ENCODE results near the gene WDR33. TPM values are rescaled to one million over a fixed set of nuclear protein-coding genes. Genes with fewer than 3 reads are reported as not detected.

The WDR33 gene
- total RNA-seq, 5 donors from 2014 or later (not counting 1 experiment from before 2014, with no cell fraction given), result 54.5 to 79.8 (median 76.2) TPM

- Histone ChIP-seq H3K4me3 (ENCODE audit: control insufficient read depth in 1 of 2, extremely low read depth in 1 of 2, low read length in 1 of 2) (no peak overlapping the region), H3K4me1 (ENCODE audit: control insufficient read depth in 1 of 2, extremely low read depth in 1 of 2, insufficient read depth in 2 of 2, low read length in 2 of 2) (no peaks in the 10 kb centered on the region), H3K9me3 (no peaks in the 10 kb centered on the region), H3K27ac (ENCODE audit: low read length) (no peak overlapping the region), H3K36me3 (ENCODE audit: control insufficient read depth in 2 of 2, extremely low read depth in 1 of 2, insufficient read depth in 1 of 2, low read length in 1 of 2) (no peaks in the 10 kb centered on the region), H3K27me3 (replicated peaks in 1 of 2; ENCODE audit: control insufficient read depth in 2 of 2, extremely low read depth in 1 of 2, insufficient read depth in 2 of 2, low read length in 1 of 2) (peaks cover 0 to 52% of the 10 kb centered on the region in 2 experiments)
- no peaks in the 10 kb centered on the region for H3K36me3 Mint-ChIP-seq
- DNase-seq (no peak), ATAC-seq (replicated peaks in 1 of 4) (no peak)
- H3K4me1 Mint-ChIP-seq, result no peaks in the 10 kb centered on the region
- H3K27me3 Mint-ChIP-seq, result peaks cover 11 to 36% of the 10 kb centered on the region in 2 donors
- H3K4me3 Mint-ChIP-seq, result no peak overlapping the region
- ChIA-PET CTCF (no interaction called here), POLR2A (no interaction called here)
- H3K27ac Mint-ChIP-seq, result no peak overlapping the region
- 90% methylated on average over 3 of the region's 6 CpGs for WGBS (ENCODE audit: insufficient coverage)
- H3K9me3 Mint-ChIP-seq, result no peaks in the 10 kb centered on the region
Observed at GRCh38 chr2:127658146-127658545, 152.8 kb downstream of the WDR33 start.

GRCh38 chr2:127657232-127657595, 153.8 kb downstream of the WDR33 start:
- Histone ChIP-seq H3K9me3 (no peaks in the 10 kb centered on the region), H3K36me3 (ENCODE audit: control insufficient read depth in 2 of 2, extremely low read depth in 1 of 2, insufficient read depth in 1 of 2, low read length in 1 of 2) (no peaks in the 10 kb centered on the region), H3K4me1 (ENCODE audit: control insufficient read depth in 1 of 2, extremely low read depth in 1 of 2, insufficient read depth in 2 of 2, low read length in 2 of 2) (no peaks in the 10 kb centered on the region), H3K27ac (ENCODE audit: low read length) (no peak overlapping the region), H3K27me3 (replicated peaks in 1 of 2; ENCODE audit: control insufficient read depth in 2 of 2, extremely low read depth in 1 of 2, insufficient read depth in 2 of 2, low read length in 1 of 2) (peaks cover 0 to 51% of the 10 kb centered on the region in 2 experiments), H3K4me3 (ENCODE audit: control insufficient read depth in 1 of 2, extremely low read depth in 1 of 2, low read length in 1 of 2) (no peak overlapping the region)
- H3K4me3 Mint-ChIP-seq, result no peak overlapping the region
- POLR2A ChIA-PET, result no interaction called here
- no peaks in the 10 kb centered on the region for H3K4me1 Mint-ChIP-seq
- no peaks in the 10 kb centered on the region for H3K9me3 Mint-ChIP-seq
- peaks cover 9 to 29% of the 10 kb centered on the region in 2 donors for H3K27me3 Mint-ChIP-seq
- ATAC-seq (replicated peaks in 1 of 4), result no peak
- no peaks in the 10 kb centered on the region for H3K36me3 Mint-ChIP-seq
- CTCF ChIA-PET, result interaction anchor here in 1 of 2 donors (0.6 to 2.3 kb wide), 3 partner anchors 32 to 288 kb away, joined by 3 to 7 read pairs (median 3); no protein-coding TSS in a partner anchor
- H3K27ac Mint-ChIP-seq, result no peak overlapping the region
- no peak for DNase-seq
- 84% methylated on average over 13 of the region's 17 CpGs for WGBS (ENCODE audit: insufficient coverage)

GRCh38 chr2:127656569-127657231, 154.3 kb downstream of the WDR33 start:
- H3K4me1 Mint-ChIP-seq, result no peaks in the 10 kb centered on the region
- no peaks in the 10 kb centered on the region for H3K9me3 Mint-ChIP-seq
- H3K27ac Mint-ChIP-seq, result no peak overlapping the region
- H3K4me3 Mint-ChIP-seq, result no peak overlapping the region
- DNase-seq, result no peak
- ChIA-PET POLR2A (no interaction called here), CTCF (interaction anchor here in 1 of 2 donors (0.6 to 2.3 kb wide), 2 partner anchors 31 to 65 kb away, joined by 3 to 7 read pairs; no protein-coding TSS in a partner anchor)
- Histone ChIP-seq H3K4me3 (ENCODE audit: control insufficient read depth in 1 of 2, extremely low read depth in 1 of 2, low read length in 1 of 2) (no peak overlapping the region), H3K27ac (ENCODE audit: low read length) (no peak overlapping the region), H3K36me3 (ENCODE audit: control insufficient read depth in 2 of 2, extremely low read depth in 1 of 2, insufficient read depth in 1 of 2, low read length in 1 of 2) (no peaks in the 10 kb centered on the region), H3K4me1 (ENCODE audit: control insufficient read depth in 1 of 2, extremely low read depth in 1 of 2, insufficient read depth in 2 of 2, low read length in 2 of 2) (no peaks in the 10 kb centered on the region), H3K9me3 (no peaks in the 10 kb centered on the region), H3K27me3 (replicated peaks in 1 of 2; ENCODE audit: control insufficient read depth in 2 of 2, extremely low read depth in 1 of 2, insufficient read depth in 2 of 2, low read length in 1 of 2) (peaks cover 0 to 46% of the 10 kb centered on the region in 2 experiments)
- WGBS (ENCODE audit: insufficient coverage), result 89% methylated on average over 15 of the region's 15 CpGs
- H3K27me3 Mint-ChIP-seq, result peaks cover 5 to 24% of the 10 kb centered on the region in 2 donors
- no peak for ATAC-seq (replicated peaks in 1 of 4)
- H3K36me3 Mint-ChIP-seq, result no peaks in the 10 kb centered on the region

- Histone ChIP-seq H3K9me3 (no peaks in the 10 kb centered on the region), H3K36me3 (ENCODE audit: control insufficient read depth in 2 of 2, extremely low read depth in 1 of 2, insufficient read depth in 1 of 2, low read length in 1 of 2) (no peaks in the 10 kb centered on the region), H3K27me3 (replicated peaks in 1 of 2; ENCODE audit: control insufficient read depth in 2 of 2, extremely low read depth in 1 of 2, insufficient read depth in 2 of 2, low read length in 1 of 2) (peaks cover 0 to 38% of the 10 kb centered on the region in 2 experiments), H3K4me3 (ENCODE audit: control insufficient read depth in 1 of 2, extremely low read depth in 1 of 2, low read length in 1 of 2) (no peak overlapping the region), H3K27ac (ENCODE audit: low read length) (no peak overlapping the region), H3K4me1 (ENCODE audit: control insufficient read depth in 1 of 2, extremely low read depth in 1 of 2, insufficient read depth in 2 of 2, low read length in 2 of 2) (no peaks in the 10 kb centered on the region)
- CTCF ChIA-PET, result interaction anchor here in 1 of 2 donors (2.3 kb wide), 1 partner anchor 64 kb away, joined by 7 read pairs; no protein-coding TSS in a partner anchor
- POLR2A ChIA-PET, result interaction anchor here in 1 of 2 donors (0.7 kb wide), 1 partner anchor 67 kb away, joined by 4 read pairs; no protein-coding TSS in a partner anchor
- Mint-ChIP-seq H3K4me1 (no peaks in the 10 kb centered on the region), H3K27ac (no peak overlapping the region), H3K4me3 (no peak overlapping the region), H3K9me3 (no peaks in the 10 kb centered on the region), H3K27me3 (peaks cover 0 to 12% of the 10 kb centered on the region in 2 donors), H3K36me3 (no peaks in the 10 kb centered on the region)
- DNase-seq (no peak), ATAC-seq (replicated peaks in 1 of 4) (no peak)
- 87% methylated on average over 8 of the region's 16 CpGs for WGBS (ENCODE audit: insufficient coverage)
Observed at GRCh38 chr2:127655209-127656073, 155.5 kb downstream of the WDR33 start.

GRCh38 chr2:127654838-127655175, 156.2 kb downstream of the WDR33 start:
- Mint-ChIP-seq H3K27me3 (peaks cover 0 to 7% of the 10 kb centered on the region in 2 donors), H3K9me3 (no peaks in the 10 kb centered on the region), H3K4me3 (no peak overlapping the region), H3K36me3 (no peaks in the 10 kb centered on the region), H3K4me1 (peaks cover 0 to 1% (median under 1%) of the 10 kb centered on the region in 3 donors), H3K27ac (no peak overlapping the region)
- no peaks in the 10 kb centered on the region for H3K9me3 ChIP-seq
- DNase-seq, result no peak
- no peak overlapping the region for H3K27ac ChIP-seq (ENCODE audit: low read length)
- 90% methylated on average over 8 of the region's 8 CpGs for WGBS (ENCODE audit: insufficient coverage)
- peaks cover 0 to 40% of the 10 kb centered on the region in 2 experiments for H3K27me3 ChIP-seq (replicated peaks in 1 of 2; ENCODE audit: control insufficient read depth in 2 of 2, extremely low read depth in 1 of 2, insufficient read depth in 2 of 2, low read length in 1 of 2)
- no peak for ATAC-seq (replicated peaks in 1 of 4)
- CTCF ChIA-PET, result interaction anchor here in 1 of 2 donors (2.3 kb wide), 1 partner anchor 63 kb away, joined by 7 read pairs; no protein-coding TSS in a partner anchor
- POLR2A ChIA-PET, result no interaction called here
- peaks cover 0 to 2% of the 10 kb centered on the region in 2 experiments for H3K4me1 ChIP-seq (ENCODE audit: control insufficient read depth in 1 of 2, extremely low read depth in 1 of 2, insufficient read depth in 2 of 2, low read length in 2 of 2)
- no peaks in the 10 kb centered on the region for H3K36me3 ChIP-seq (ENCODE audit: control insufficient read depth in 2 of 2, extremely low read depth in 1 of 2, insufficient read depth in 1 of 2, low read length in 1 of 2)
- no peak overlapping the region for H3K4me3 ChIP-seq (ENCODE audit: control insufficient read depth in 1 of 2, extremely low read depth in 1 of 2, low read length in 1 of 2)

GRCh38 chr2:127654084-127654837, 156.7 kb downstream of the WDR33 start:
- Histone ChIP-seq H3K4me1 (ENCODE audit: control insufficient read depth in 1 of 2, extremely low read depth in 1 of 2, insufficient read depth in 2 of 2, low read length in 2 of 2) (peaks cover 5 to 7% of the 10 kb centered on the region in 2 experiments), H3K4me3 (ENCODE audit: control insufficient read depth in 1 of 2, extremely low read depth in 1 of 2, low read length in 1 of 2) (no peak overlapping the region), H3K27ac (ENCODE audit: low read length) (no peak overlapping the region), H3K27me3 (replicated peaks in 1 of 2; ENCODE audit: control insufficient read depth in 2 of 2, extremely low read depth in 1 of 2, insufficient read depth in 2 of 2, low read length in 1 of 2) (peaks cover 0 to 34% of the 10 kb centered on the region in 2 experiments), H3K9me3 (no peaks in the 10 kb centered on the region), H3K36me3 (ENCODE audit: control insufficient read depth in 2 of 2, extremely low read depth in 1 of 2, insufficient read depth in 1 of 2, low read length in 1 of 2) (no peaks in the 10 kb centered on the region)
- no peak for DNase-seq
- Mint-ChIP-seq H3K27me3 (peaks cover 0 to 7% of the 10 kb centered on the region in 2 donors), H3K27ac (no peak overlapping the region), H3K4me3 (no peak overlapping the region), H3K4me1 (peaks cover 4 to 6% (median 6%) of the 10 kb centered on the region in 3 donors), H3K9me3 (no peaks in the 10 kb centered on the region), H3K36me3 (no peaks in the 10 kb centered on the region)
- ChIA-PET POLR2A (no interaction called here), CTCF (no interaction called here)
- no peak for ATAC-seq (replicated peaks in 1 of 4)
- 90% methylated on average over 21 of the region's 24 CpGs for WGBS (ENCODE audit: insufficient coverage)
